Parathyroid adenoma (tissue), 2 donors: ENCODE measurements around the gene C16orf86.

ENCODE experiments used
- H2AFZ ChIP-seq: fragments of 300-600 bp; sonication (generic); one replicate; pipeline ENCODE4 v1.7.0; 2017; ENCODE audit warnings: antibody characterized with exemption, mild to moderate bottlenecking
- H3K27ac ChIP-seq: fragments of 300-600 bp; sonication (generic); one replicate; pipeline ENCODE4 v1.7.0; 2017
- H3K27me3 ChIP-seq: fragments of 300-600 bp; sonication (generic); one replicate; pipeline ENCODE4 v1.7.0; 2017; ENCODE audit warnings: low read length; ENCODE audit not compliant: control insufficient read depth, insufficient read depth
- H3K36me3 ChIP-seq: fragments of 300-600 bp; sonication (generic); one replicate; pipeline ENCODE4 v1.7.0; 2017; ENCODE audit warnings: low read length; ENCODE audit not compliant: control insufficient read depth, insufficient read depth
- H3K4me1 ChIP-seq: fragments of 300-600 bp; sonication (generic); one replicate; pipeline ENCODE4 v1.7.0; 2017; ENCODE audit warnings: control low read depth
- H3K4me2 ChIP-seq: fragments of 300-600 bp; sonication (generic); one replicate; pipeline ENCODE4 v1.7.0; 2017; ENCODE audit warnings: low read length
- H3K4me3 ChIP-seq: fragments of 300-600 bp; sonication (generic); one replicate; pipeline ENCODE4 v1.7.0; 2017; ENCODE audit warnings: low read depth, low read length
- H3K79me2 ChIP-seq: fragments of 300-600 bp; sonication (generic); one replicate; pipeline ENCODE4 v1.7.0; 2017; ENCODE audit warnings: control low read depth
- H3K9ac ChIP-seq: fragments of 300-600 bp; sonication (generic); one replicate; pipeline ENCODE4 v1.7.0; 2017; ENCODE audit warnings: mild to moderate bottlenecking
- H3K9me3 ChIP-seq: fragments of 300-600 bp; sonication (generic); one replicate; pipeline ENCODE4 v1.7.0; 2017; ENCODE audit warnings: low read length; ENCODE audit not compliant: control insufficient read depth
- TF ChIP-seq, protein P1 (sequence below): fragments of 300-600 bp; sonication (generic); IDR thresholded peaks from one replicate; pipeline ENCODE4 v1.7.0; 2017; ENCODE audit warnings: antibody characterized with exemption, mild to moderate bottlenecking
- donor health status: primary hyperparathyroidism.

C16orf86 gene

DNA sequence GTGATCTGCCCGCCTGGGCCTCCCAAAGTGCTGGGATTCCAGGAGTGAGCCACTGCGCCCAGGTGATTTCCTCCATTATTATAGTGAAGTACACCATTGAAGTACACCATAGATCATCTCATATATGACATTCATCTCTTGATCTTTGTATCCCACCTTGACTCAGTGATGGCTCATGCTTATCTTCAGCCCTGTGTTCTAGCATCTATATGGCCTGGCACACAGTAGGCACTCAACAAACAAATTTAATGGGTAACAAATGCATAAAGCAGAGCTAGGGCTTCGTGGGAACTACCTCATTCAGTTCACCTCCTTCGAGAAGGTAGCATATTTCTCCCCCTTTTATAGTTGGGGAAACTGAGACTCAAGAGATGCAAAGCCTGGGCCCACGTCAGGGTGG, 1.0 kb upstream of the C16orf86 start:
- Histone ChIP-seq H2AFZ (no peak overlapping the region), H3K27me3 (no peaks in the 10 kb centered on the region), H3K4me3 (peak overlapping the region; percentile 84), H3K4me1 (peaks cover 22% of the 10 kb centered on the region), H3K9me3 (no peaks in the 10 kb centered on the region), H3K9ac (no peak overlapping the region), H3K4me2 (peak overlapping the region; percentile 92), H3K27ac (peak overlapping the region; percentile 9), H3K36me3 (no peaks in the 10 kb centered on the region), H3K79me2 (no peaks in the 10 kb centered on the region)
- TF ChIP-seq, protein P1, sequence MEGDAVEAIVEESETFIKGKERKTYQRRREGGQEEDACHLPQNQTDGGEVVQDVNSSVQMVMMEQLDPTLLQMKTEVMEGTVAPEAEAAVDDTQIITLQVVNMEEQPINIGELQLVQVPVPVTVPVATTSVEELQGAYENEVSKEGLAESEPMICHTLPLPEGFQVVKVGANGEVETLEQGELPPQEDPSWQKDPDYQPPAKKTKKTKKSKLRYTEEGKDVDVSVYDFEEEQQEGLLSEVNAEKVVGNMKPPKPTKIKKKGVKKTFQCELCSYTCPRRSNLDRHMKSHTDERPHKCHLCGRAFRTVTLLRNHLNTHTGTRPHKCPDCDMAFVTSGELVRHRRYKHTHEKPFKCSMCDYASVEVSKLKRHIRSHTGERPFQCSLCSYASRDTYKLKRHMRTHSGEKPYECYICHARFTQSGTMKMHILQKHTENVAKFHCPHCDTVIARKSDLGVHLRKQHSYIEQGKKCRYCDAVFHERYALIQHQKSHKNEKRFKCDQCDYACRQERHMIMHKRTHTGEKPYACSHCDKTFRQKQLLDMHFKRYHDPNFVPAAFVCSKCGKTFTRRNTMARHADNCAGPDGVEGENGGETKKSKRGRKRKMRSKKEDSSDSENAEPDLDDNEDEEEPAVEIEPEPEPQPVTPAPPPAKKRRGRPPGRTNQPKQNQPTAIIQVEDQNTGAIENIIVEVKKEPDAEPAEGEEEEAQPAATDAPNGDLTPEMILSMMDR, result no peak

DNA sequence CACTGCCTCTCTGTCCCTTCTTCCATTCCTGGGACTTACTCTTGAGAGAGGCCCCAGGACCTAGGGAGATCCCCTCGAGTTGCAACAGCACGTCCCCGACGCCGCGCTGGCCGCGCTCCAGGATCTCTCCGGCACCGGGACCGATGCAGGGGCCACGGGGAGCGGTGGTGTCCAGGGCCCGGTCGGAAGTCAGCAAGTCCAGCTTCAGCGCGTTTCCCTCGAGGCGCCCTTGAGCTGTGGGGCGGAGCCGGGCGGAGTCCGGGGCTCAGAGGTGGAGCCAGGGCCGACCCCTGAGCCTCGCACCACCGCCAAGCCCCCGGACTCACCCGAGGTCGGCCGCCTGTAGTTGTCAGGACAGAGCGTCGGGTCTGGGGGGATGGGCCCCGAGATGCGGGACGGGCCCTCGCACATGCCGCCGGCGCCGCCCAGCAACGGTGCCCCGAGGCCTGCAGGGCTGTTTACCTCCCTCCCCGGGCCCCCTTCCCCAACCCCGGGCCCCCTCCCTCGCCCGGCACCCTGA, 522 bp upstream of the C16orf86 start:
- H3K9ac ChIP-seq, result peak overlapping the region; percentile 97
- peak overlapping the region; percentile 99 for H2AFZ ChIP-seq
- no peaks in the 10 kb centered on the region for H3K27me3 ChIP-seq
- peak overlapping the region; percentile 92 for H3K4me2 ChIP-seq
- TF ChIP-seq, protein P1, result no peak
- no peaks in the 10 kb centered on the region for H3K36me3 ChIP-seq
- H3K27ac ChIP-seq, result peak overlapping the region; percentile 90
- no peaks in the 10 kb centered on the region for H3K9me3 ChIP-seq
- H3K79me2 ChIP-seq, result no peaks in the 10 kb centered on the region
- H3K4me1 ChIP-seq, result peaks cover 22% of the 10 kb centered on the region
- H3K4me3 ChIP-seq, result peak overlapping the region; percentile 84

DNA sequence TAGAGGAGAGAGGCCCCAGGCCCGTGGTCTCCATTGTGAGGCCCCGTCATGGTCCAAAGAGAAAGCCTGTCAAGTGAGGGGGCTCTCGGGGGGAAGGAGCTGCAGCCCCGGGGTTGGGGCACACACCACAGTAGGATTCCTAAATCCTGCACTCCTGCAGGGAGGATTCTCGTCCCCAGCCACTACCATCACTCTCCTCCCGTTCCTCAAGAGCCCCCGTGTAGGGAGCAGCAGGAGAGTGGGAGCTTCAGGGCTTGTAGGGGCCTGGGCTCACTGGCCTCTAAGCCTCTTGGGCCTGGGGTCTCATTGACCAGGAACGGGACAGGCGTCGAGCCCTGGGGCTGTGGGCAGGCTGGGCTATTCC, 821 bp downstream of the C16orf86 start:
- H2AFZ ChIP-seq, result peak overlapping the region; percentile 99
- peak overlapping the region; percentile 84 for H3K4me3 ChIP-seq
- H3K27ac ChIP-seq, result peak overlapping the region; percentile 90
- H3K36me3 ChIP-seq, result no peaks in the 10 kb centered on the region
- H3K79me2 ChIP-seq, result no peaks in the 10 kb centered on the region
- peak overlapping the region; percentile 97 for H3K9ac ChIP-seq
- no peaks in the 10 kb centered on the region for H3K27me3 ChIP-seq
- H3K9me3 ChIP-seq, result no peaks in the 10 kb centered on the region
- peaks cover 17% of the 10 kb centered on the region for H3K4me1 ChIP-seq
- peak overlapping the region; percentile 92 for H3K4me2 ChIP-seq
- TF ChIP-seq, protein P1, result no peak

DNA sequence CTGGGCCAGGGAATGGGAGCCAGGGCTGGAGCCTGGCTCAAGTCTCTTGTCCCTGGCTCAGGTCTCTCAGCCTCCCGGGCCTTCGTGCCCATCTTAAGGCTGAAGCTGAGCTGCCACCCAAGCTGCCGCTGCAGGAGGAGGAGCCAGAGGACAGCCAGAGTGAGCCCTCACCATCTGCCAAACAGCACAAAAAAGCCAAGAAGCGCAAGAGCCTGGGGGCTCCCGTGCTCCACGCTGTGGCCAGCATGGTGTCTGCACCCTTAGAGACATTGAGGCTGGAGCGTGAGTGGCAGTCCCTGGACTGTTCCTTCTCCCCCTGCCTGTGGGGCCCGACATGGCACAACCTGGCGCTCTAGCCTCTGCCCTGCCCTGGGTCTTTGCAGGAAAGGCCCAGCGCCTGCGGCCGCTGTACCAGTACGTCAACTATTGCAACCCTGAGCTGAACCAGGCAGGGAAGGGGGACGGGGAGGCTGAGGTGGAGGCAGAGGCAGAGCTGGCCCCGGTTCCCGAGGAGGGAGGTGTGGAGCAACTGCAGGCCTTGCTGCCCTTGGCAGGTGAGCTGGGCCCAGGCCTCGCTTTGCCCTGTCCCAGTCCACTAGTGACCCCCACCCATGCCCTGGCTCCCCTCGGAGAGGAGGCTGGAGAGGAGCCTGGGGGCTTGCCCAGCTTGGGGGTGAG, 1.3 kb downstream of the C16orf86 start:
- Histone ChIP-seq H3K4me2 (peak overlapping the region; percentile 92), H2AFZ (peak overlapping the region; percentile 99), H3K79me2 (no peaks in the 10 kb centered on the region), H3K27me3 (no peaks in the 10 kb centered on the region), H3K9ac (no peak overlapping the region), H3K36me3 (no peaks in the 10 kb centered on the region), H3K4me3 (peak overlapping the region; percentile 84), H3K27ac (peak overlapping the region; percentile 90), H3K4me1 (peaks cover 17% of the 10 kb centered on the region), H3K9me3 (no peaks in the 10 kb centered on the region)
- TF ChIP-seq, protein P1, result peak; percentile 96
